Measurements from ENCODE around the gene DCAF4.

DCAF4 gene, protein sequence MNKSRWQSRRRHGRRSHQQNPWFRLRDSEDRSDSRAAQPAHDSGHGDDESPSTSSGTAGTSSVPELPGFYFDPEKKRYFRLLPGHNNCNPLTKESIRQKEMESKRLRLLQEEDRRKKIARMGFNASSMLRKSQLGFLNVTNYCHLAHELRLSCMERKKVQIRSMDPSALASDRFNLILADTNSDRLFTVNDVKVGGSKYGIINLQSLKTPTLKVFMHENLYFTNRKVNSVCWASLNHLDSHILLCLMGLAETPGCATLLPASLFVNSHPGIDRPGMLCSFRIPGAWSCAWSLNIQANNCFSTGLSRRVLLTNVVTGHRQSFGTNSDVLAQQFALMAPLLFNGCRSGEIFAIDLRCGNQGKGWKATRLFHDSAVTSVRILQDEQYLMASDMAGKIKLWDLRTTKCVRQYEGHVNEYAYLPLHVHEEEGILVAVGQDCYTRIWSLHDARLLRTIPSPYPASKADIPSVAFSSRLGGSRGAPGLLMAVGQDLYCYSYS

DNA sequence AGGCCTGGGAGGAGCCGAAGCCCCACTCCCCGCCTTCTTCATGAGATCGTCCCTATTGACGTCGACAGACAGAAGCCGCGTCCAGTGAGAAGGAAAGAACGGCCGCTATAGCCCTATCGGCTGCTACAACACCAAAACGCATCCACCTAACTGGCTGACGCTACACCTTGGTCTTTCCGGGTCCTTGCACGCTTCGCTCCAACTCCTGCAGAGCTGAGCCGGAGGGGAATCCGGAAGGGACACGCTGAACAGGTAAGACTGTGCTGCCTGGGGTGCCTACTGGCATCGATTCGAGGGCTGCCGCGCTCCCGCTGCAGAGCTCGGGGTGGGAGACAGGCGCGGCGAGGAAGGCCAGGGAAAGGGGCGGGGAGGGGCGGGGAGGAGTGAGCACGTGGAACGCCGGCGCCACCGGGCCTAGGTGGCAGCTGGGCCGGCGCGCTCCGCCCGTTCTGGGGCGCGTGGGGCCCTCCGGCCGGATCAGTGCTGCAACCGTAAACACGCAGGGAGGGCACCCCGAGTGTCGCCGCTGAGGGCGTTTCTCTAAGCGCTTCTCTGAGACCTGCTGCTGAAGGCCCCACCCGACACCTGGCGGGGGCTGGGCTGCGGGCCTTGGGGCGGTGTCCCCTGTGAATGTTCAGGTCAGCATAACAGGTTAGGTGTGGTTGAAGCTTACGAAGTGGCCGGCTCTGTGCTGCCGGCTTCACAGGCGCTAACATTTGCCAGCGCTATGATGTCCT is at the start of gene DCAF4:
DCAF4 (plus strand) TSS at position 173 of the 737 bp plus-strand sequence. CDS start 11,515 bp downstream, outside the sequence.
- peak; percentile 97 to 98 for DNase-seq (ENCODE audit: low read depth in 2 of 2)

GRCh38 chr14:72876710-72877063 is 49.6 kb upstream of the DCAF4 start:
- no peak for DNase-seq (ENCODE audit: low read depth in 2 of 2)

GRCh38 chr14:72878746-72879145 is 47.5 kb upstream of the DCAF4 start:
- no peak for DNase-seq (ENCODE audit: low read depth in 2 of 2)

GRCh38 chr14:72879431-72879830 is 46.8 kb upstream of the DCAF4 start:
- no peak for DNase-seq (ENCODE audit: low read depth in 2 of 2)

GRCh38 chr14:72880164-72880563 is 46.1 kb upstream of the DCAF4 start:
- DNase-seq (ENCODE audit: low read depth in 2 of 2) = no peak

DNA sequence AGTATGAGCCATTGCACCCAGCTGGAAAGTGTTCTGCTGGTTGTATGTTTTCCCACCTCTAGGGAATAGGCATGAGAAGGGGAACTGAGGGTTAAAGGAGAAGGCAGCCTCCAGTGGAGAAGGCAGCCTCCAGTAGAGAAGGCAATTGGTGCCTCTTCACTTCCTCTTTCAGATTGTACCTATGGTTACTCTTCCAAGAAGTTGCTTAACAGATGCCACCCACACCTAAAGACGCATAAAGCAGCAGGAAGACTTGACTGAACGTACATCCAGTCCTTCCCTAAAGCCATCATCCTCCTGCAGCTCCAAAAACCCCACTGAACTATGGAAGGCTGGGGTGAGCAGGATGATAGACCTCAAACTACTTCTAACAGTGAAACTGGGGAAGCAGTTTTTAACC is 45.4 kb upstream of the DCAF4 start:
- no peak for DNase-seq (ENCODE audit: low read depth in 2 of 2)

DNA sequence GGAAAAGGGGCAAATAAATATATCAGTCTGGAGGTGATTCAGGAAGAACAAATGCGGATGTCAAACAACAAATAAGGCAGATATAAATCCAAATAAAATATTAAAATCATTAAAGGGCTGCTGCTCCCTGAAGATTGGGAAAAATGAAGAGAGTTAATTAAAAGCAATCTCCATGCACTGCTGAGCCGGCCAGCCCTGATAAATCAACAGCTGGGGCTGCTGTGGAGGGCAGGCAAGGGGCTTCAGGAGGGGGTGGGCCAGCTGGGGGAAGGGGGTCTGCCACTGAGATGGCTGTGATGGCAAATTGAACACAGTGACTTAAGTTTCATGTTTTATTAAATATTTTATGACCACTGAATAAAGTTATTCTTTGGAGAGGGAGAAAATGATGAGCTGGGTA is 44.7 kb upstream of the DCAF4 start:
- DNase-seq (ENCODE audit: low read depth in 2 of 2) = no peak

DNA sequence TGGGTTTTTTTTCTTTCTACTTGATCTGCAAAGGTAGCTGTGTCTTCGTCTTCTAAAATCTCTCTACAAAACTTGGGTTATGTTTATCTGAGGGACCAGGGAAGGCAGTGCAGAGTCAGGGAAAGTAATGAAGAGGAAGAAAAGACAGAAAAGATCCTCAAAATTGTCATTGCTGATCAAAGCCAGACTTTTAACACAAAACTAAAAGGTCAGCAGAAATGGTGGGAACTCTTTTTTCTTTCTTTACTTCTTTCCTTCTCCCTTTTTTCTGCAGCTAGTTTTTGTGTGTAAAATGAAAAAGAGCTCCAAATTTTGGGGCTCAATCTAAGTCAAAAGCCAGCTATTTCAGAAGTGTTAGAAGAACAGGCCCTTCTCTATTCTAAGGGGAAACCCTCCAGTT is 44.2 kb upstream of the DCAF4 start:
- DNase-seq (ENCODE audit: low read depth in 2 of 2) = no peak

- DNase-seq (ENCODE audit: low read depth in 2 of 2) = no peak
These were observed 43.8 kb upstream of the DCAF4 start for GRCh38 chr14:72882463-72882862.

GRCh38 chr14:72883109-72883508 is 43.2 kb upstream of the DCAF4 start:
- DNase-seq (ENCODE audit: low read depth in 2 of 2) = no peak

GRCh38 chr14:72883961-72884360 is 42.3 kb upstream of the DCAF4 start:
- DNase-seq (ENCODE audit: low read depth in 2 of 2) = no peak

GRCh38 chr14:72884386-72884785 is 41.9 kb upstream of the DCAF4 start:
- DNase-seq (ENCODE audit: low read depth in 2 of 2) = no peak

DNA sequence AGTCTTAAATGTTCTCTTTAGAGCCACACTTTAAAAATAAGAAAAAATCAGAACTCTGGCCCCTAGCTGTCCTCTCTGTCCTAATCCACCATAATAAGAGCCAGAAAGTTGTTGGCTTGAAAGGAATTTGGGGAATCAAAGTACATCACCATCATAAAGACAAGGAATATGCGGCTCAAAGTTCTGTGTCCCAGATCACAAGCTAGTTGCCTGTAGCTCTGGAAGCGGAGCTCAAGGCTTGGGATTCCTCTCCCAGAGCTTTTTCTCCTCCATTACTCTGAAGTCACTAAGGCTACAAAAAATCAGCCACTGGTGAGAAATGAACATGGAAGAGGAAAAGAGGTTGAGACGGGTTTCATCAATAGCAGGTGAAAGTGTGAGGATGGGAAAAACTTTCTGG is 38.8 kb upstream of the DCAF4 start:
- DNase-seq (ENCODE audit: low read depth in 2 of 2) = no peak

DNA sequence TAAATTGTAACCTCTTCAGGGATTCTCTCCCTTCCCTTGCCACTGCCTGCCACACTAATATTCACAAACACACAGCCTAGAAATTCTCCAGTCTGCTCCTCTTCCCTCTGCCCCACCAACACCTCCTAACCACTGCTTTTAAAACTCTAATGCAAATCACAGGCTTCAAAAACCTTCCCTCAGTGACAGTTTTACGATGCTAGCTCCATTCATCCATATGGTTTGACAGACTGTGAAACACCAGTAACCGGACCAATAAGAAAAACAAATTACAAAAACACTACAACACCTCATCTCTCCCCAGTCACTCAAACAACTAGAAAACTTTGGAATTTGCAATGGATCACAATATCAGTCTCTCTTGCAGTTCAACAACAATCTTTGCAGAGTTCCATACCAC is 38.1 kb upstream of the DCAF4 start:
- DNase-seq (ENCODE audit: low read depth in 2 of 2) = no peak

- DNase-seq (ENCODE audit: low read depth in 2 of 2) = no peak
These were observed 37.5 kb upstream of the DCAF4 start for GRCh38 chr14:72888636-72889201.

- DNase-seq (ENCODE audit: low read depth in 2 of 2) = no peak
These were observed 36.9 kb upstream of the DCAF4 start for GRCh38 chr14:72889366-72889765.

- DNase-seq (ENCODE audit: low read depth in 2 of 2) = no peak
These were observed 34.6 kb upstream of the DCAF4 start for GRCh38 chr14:72891666-72892102.

DNA sequence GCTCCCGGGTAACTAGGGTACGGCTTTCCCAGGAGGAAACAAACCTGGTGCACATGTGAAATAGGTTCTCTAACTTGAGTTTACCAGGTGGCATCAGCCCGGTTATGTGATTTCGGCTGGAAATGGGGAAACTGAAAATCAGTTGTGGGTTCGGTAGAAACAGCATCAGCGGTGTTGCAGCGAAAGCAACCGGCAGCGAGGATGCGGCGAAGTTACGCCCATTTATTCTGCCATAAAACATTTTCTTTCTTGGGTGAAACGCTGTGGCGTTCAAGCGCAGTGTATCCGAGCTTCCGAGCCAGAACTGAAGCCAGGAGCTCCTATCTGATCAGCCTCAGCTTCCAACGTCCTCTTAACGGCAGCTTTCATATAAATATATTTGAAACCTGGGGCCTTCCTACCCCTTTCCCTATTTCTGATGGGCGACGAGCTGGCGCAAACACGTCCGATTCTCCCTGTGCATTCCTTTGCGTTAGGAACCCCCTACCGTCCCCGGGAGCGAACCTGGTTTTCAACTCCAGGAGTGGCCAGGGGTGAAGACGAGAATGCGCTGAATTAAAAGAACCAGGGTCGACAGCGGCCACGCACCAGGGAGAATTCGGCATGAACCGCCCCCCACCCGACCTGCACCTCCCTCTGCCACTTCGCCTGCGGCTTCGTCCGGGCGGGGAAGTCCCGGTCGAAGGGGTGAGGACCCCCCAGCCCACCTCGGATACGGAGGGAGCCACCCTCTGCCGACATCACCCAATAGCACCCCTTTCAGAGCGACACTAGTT is 34.0 kb upstream of the DCAF4 start:
- DNase-seq (ENCODE audit: low read depth in 2 of 2) = no peak

GRCh38 chr14:72892879-72893635 is 33.2 kb upstream of the DCAF4 start:
- no peak for DNase-seq (ENCODE audit: low read depth in 2 of 2)

DNA sequence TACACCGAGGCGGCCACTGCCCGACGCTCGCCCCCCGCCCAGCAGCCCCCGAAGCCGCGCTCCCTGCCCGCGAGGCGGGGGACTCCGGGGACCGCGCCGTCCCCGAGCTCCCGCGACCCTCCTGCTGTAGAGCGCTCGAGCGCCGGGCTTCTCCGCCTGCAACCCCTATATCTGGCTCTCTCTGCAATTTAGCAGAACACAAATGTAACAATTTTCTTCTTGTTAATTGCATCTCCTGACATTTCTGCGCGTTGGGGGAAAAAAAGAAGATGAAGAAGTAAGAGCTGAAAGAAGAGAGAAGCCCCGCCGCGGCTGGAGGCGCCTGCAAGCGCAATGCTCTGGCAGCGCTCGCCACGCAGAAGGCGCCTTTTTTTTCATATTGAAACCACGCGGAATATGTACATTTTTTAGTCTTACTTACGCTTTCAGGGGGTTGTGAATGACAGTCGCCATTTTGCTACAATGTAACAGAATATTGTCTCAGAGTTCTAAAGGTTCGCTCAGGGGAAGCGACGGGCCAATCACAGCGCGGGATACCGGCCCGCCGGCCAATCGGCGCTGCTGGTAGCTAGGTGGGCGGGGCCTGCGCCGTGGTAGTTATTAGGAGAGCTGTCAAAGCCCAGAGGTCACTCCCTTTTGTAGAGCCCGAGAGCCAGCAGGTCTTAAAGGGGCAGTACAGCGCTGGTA is 32.5 kb upstream of the DCAF4 start, which contains the start of gene DPF3:
DPF3 (minus strand) TSS at position 466 of the 687 bp plus-strand sequence; CDS start at position 453, 13 bp downstream.
- DNase-seq (ENCODE audit: low read depth in 2 of 2) = peak; percentile 87 to 89

GRCh38 chr14:72894323-72894622 is 32.0 kb upstream of the DCAF4 start:
- no peak for DNase-seq (ENCODE audit: low read depth in 2 of 2)

Measured in fibroblast of skin of left quadriceps (primary cell).